ENCODE measurements around the gene ERGIC1.
A peak's percentile ranks its signal among the peaks of the same experiment; 100 is the strongest.
"Not testable (repeated sequence)": the region's sequence is repeated elsewhere in the genome, so short reads cannot be mapped to it uniquely, and the experiment has no call there.

Gene ERGIC1

GRCh38 chr5:172883066-172883465 lies 49.0 kb downstream of the ERGIC1 start:
- DNase-seq, result no peak

- no peak for DNase-seq
Measured at GRCh38 chr5:172885597-172886340, 51.7 kb downstream of the ERGIC1 start.

GRCh38 chr5:172886476-172886875 lies 52.4 kb downstream of the ERGIC1 start:
- DNase-seq, result no peak

GRCh38 chr5:172886974-172887501 lies 53.0 kb downstream of the ERGIC1 start:
- peak; percentile 36 for DNase-seq

- DNase-seq, result no peak
Measured at GRCh38 chr5:172887692-172888091, 53.6 kb downstream of the ERGIC1 start.

GRCh38 chr5:172890659-172891058 lies 56.6 kb downstream of the ERGIC1 start:
- no peak for DNase-seq

GRCh38 chr5:172891716-172892421 lies 57.8 kb downstream of the ERGIC1 start:
- DNase-seq, result no peak

- DNase-seq, result no peak
Measured at GRCh38 chr5:172892713-172893112, 58.7 kb downstream of the ERGIC1 start.

GRCh38 chr5:172894767-172895388 lies 60.8 kb downstream of the ERGIC1 start:
- DNase-seq, result no peak

- no peak for DNase-seq
Measured at GRCh38 chr5:172895549-172895948, 61.5 kb downstream of the ERGIC1 start.

GRCh38 chr5:172896465-172896864 lies 62.4 kb downstream of the ERGIC1 start:
- DNase-seq, result no peak

- DNase-seq, result not testable (repeated sequence)
Measured at GRCh38 chr5:172897067-172897466, 63.0 kb downstream of the ERGIC1 start.

- peak; percentile 19 for DNase-seq
Measured at GRCh38 chr5:172897481-172898217, 63.6 kb downstream of the ERGIC1 start.

- DNase-seq, result no peak
Measured at GRCh38 chr5:172898218-172898842, 64.3 kb downstream of the ERGIC1 start.

- no peak for DNase-seq
Measured at GRCh38 chr5:172898843-172899369, 64.9 kb downstream of the ERGIC1 start.

- DNase-seq, result no peak
Measured at GRCh38 chr5:172899436-172899835, 65.4 kb downstream of the ERGIC1 start.

GRCh38 chr5:172901012-172901780 lies 67.1 kb downstream of the ERGIC1 start:
- no peak for DNase-seq

- no peak for DNase-seq
Measured at GRCh38 chr5:172901788-172902496, 67.9 kb downstream of the ERGIC1 start.

GRCh38 chr5:172902497-172903472 lies 68.7 kb downstream of the ERGIC1 start:
- DNase-seq, result no peak

Measured in CD4-positive, alpha-beta T cell treated with Interleukin-21 for 1 hour (primary cell).